Measurements from ENCODE around the gene INIP.

The INIP gene

GRCh38 chr9:112761912-112762655 lies 44.2 kb upstream of the INIP start:
- H3K36me3 ChIP-seq (replicated peaks) = no peaks in the 10 kb centered on the region
- DNase-seq = no peak
- no peak for TF ChIP-seq CTCF (IDR thresholded peaks at IDR 0.05; ENCODE audit: low read depth, low read length, missing control alignments)
- no peaks in the 10 kb centered on the region for H3K27me3 ChIP-seq (replicated peaks)
- H3K4me3 ChIP-seq (ENCODE audit: low read depth, low read length) = no peak overlapping the region
- H3K27ac ChIP-seq = no peak overlapping the region
- in situ Hi-C loops (cut with HindIII; ENCODE audit: low pct_ligation_motif_present, low sequenced_read_pairs) = no loop called here

GRCh38 chr9:112760821-112761220 lies 42.9 kb upstream of the INIP start:
- no peaks in the 10 kb centered on the region for H3K27me3 ChIP-seq (replicated peaks)
- no peak overlapping the region for H3K4me3 ChIP-seq (ENCODE audit: low read depth, low read length)
- no peak for TF ChIP-seq CTCF (IDR thresholded peaks at IDR 0.05; ENCODE audit: low read depth, low read length, missing control alignments)
- no peak for DNase-seq
- H3K36me3 ChIP-seq (replicated peaks) = no peaks in the 10 kb centered on the region
- in situ Hi-C loops (cut with HindIII; ENCODE audit: low pct_ligation_motif_present, low sequenced_read_pairs) = no loop called here
- H3K27ac ChIP-seq = no peak overlapping the region

GRCh38 chr9:112757940-112758339 lies 40.0 kb upstream of the INIP start:
- no peak for TF ChIP-seq CTCF (IDR thresholded peaks at IDR 0.05; ENCODE audit: low read depth, low read length, missing control alignments)
- in situ Hi-C loops (cut with HindIII; ENCODE audit: low pct_ligation_motif_present, low sequenced_read_pairs) = no loop called here
- Histone ChIP-seq H3K36me3 (replicated peaks) (no peaks in the 10 kb centered on the region), H3K4me3 (ENCODE audit: low read depth, low read length) (no peak overlapping the region), H3K27me3 (replicated peaks) (no peaks in the 10 kb centered on the region), H3K27ac (no peak overlapping the region)
- DNase-seq = no peak

GRCh38 chr9:112757282-112757883 lies 39.5 kb upstream of the INIP start:
- no peak for DNase-seq
- TF ChIP-seq CTCF (IDR thresholded peaks at IDR 0.05; ENCODE audit: low read depth, low read length, missing control alignments) = no peak
- H3K36me3 ChIP-seq (replicated peaks) = no peaks in the 10 kb centered on the region
- in situ Hi-C loops (cut with HindIII; ENCODE audit: low pct_ligation_motif_present, low sequenced_read_pairs) = no loop called here
- no peaks in the 10 kb centered on the region for H3K27me3 ChIP-seq (replicated peaks)
- H3K4me3 ChIP-seq (ENCODE audit: low read depth, low read length) = no peak overlapping the region
- no peak overlapping the region for H3K27ac ChIP-seq

GRCh38 chr9:112755675-112756074 lies 37.8 kb upstream of the INIP start:
- no peak overlapping the region for H3K4me3 ChIP-seq (ENCODE audit: low read depth, low read length)
- in situ Hi-C loops (cut with HindIII; ENCODE audit: low pct_ligation_motif_present, low sequenced_read_pairs) = no loop called here
- H3K27me3 ChIP-seq (replicated peaks) = no peaks in the 10 kb centered on the region
- no peak for DNase-seq
- H3K27ac ChIP-seq = no peak overlapping the region
- no peak for TF ChIP-seq CTCF (IDR thresholded peaks at IDR 0.05; ENCODE audit: low read depth, low read length, missing control alignments)
- no peaks in the 10 kb centered on the region for H3K36me3 ChIP-seq (replicated peaks)

Data from brain microvascular endothelial cell (primary cell).